ENCODE results near the gene KRT9.

DNA sequence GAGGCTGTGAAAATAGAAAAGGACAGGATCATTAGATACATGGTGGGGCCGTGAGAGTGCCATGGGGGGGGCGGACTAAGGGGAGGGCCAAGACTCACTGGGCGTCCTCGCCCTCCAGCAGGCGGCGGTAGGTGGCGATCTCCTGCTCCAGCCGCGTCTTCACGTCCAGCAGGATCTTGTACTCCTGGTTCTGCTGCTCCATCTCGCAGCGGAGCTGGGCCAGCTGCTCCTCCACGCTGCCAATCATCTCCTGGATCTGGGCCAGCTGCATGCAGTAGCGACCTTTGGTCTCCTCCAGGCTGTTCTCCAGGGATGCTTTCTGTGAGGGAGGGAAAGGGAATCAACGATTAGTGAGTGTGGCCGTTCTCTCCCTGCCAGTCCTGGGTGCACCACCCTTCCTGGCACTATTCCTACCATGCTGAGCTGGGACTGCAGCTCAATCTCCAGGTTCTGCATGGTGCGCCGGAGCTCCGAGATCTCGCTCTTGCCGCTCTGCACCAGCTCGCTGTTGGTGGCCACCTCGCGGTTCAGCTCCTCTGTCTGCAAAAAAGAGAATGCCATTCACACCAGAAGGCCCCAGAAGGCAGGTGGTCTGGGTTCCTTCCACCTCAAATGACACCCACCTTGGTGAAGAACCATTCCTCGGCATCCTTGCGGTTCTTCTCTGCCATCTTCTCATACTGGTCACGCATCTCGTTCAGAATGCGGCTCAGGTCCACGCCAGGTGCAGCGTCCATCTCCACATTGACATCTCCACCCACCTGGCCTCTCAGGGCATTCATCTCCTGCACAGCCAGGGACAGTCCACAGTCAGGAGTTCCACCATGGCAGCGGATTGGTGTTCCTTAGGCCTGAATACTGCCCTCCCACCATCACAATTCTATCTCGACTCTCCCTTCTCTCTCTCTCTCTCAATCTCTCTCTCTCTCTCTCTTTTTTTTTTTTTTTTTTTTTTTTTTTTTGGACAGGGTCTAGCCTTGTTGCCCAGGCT lies 11.6 kb upstream of the KRT9 start:
- TF ChIP-seq, protein P1, sequence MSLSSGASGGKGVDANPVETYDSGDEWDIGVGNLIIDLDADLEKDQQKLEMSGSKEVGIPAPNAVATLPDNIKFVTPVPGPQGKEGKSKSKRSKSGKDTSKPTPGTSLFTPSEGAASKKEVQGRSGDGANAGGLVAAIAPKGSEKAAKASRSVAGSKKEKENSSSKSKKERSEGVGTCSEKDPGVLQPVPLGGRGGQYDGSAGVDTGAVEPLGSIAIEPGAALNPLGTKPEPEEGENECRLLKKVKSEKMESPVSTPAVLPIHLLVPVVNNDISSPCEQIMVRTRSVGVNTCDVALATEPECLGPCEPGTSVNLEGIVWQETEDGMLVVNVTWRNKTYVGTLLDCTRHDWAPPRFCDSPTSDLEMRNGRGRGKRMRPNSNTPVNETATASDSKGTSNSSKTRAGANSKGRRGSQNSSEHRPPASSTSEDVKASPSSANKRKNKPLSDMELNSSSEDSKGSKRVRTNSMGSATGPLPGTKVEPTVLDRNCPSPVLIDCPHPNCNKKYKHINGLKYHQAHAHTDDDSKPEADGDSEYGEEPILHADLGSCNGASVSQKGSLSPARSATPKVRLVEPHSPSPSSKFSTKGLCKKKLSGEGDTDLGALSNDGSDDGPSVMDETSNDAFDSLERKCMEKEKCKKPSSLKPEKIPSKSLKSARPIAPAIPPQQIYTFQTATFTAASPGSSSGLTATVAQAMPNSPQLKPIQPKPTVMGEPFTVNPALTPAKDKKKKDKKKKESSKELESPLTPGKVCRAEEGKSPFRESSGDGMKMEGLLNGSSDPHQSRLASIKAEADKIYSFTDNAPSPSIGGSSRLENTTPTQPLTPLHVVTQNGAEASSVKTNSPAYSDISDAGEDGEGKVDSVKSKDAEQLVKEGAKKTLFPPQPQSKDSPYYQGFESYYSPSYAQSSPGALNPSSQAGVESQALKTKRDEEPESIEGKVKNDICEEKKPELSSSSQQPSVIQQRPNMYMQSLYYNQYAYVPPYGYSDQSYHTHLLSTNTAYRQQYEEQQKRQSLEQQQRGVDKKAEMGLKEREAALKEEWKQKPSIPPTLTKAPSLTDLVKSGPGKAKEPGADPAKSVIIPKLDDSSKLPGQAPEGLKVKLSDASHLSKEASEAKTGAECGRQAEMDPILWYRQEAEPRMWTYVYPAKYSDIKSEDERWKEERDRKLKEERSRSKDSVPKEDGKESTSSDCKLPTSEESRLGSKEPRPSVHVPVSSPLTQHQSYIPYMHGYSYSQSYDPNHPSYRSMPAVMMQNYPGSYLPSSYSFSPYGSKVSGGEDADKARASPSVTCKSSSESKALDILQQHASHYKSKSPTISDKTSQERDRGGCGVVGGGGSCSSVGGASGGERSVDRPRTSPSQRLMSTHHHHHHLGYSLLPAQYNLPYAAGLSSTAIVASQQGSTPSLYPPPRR (CRISPR knock-in tag; IDR thresholded peaks at IDR 0.05; ENCODE audit: borderline replicate concordance): no peak
- no peak for TF ChIP-seq POLR2A (IDR thresholded peaks at IDR 0.05; ENCODE audit: insufficient read depth in 1 of 2, low read depth in 2 of 2, low read length in 2 of 2)
- TF ChIP-seq, protein P2, sequence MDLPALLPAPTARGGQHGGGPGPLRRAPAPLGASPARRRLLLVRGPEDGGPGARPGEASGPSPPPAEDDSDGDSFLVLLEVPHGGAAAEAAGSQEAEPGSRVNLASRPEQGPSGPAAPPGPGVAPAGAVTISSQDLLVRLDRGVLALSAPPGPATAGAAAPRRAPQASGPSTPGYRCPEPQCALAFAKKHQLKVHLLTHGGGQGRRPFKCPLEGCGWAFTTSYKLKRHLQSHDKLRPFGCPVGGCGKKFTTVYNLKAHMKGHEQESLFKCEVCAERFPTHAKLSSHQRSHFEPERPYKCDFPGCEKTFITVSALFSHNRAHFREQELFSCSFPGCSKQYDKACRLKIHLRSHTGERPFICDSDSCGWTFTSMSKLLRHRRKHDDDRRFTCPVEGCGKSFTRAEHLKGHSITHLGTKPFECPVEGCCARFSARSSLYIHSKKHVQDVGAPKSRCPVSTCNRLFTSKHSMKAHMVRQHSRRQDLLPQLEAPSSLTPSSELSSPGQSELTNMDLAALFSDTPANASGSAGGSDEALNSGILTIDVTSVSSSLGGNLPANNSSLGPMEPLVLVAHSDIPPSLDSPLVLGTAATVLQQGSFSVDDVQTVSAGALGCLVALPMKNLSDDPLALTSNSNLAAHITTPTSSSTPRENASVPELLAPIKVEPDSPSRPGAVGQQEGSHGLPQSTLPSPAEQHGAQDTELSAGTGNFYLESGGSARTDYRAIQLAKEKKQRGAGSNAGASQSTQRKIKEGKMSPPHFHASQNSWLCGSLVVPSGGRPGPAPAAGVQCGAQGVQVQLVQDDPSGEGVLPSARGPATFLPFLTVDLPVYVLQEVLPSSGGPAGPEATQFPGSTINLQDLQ (CRISPR knock-in tag; IDR thresholded peaks at IDR 0.05): no peak
- TF ChIP-seq ZNF510 (CRISPR knock-in tag; IDR thresholded peaks at IDR 0.05; ENCODE audit: low read depth): no peak
- TF ChIP-seq ADNP (CRISPR knock-in tag; IDR thresholded peaks at IDR 0.05): no peak
- TF ChIP-seq ELF4 (CRISPR knock-in tag; IDR thresholded peaks at IDR 0.05; ENCODE audit: borderline replicate concordance): no peak
- no peak for TF ChIP-seq ZMAT3 (CRISPR knock-in tag; conservative IDR thresholded peaks at IDR 0.05)
- TF ChIP-seq, protein P3, sequence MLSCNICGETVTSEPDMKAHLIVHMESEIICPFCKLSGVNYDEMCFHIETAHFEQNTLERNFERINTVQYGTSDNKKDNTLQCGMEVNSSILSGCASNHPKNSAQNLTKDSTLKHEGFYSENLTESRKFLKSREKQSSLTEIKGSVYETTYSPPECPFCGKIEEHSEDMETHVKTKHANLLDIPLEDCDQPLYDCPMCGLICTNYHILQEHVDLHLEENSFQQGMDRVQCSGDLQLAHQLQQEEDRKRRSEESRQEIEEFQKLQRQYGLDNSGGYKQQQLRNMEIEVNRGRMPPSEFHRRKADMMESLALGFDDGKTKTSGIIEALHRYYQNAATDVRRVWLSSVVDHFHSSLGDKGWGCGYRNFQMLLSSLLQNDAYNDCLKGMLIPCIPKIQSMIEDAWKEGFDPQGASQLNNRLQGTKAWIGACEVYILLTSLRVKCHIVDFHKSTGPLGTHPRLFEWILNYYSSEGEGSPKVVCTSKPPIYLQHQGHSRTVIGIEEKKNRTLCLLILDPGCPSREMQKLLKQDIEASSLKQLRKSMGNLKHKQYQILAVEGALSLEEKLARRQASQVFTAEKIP (CRISPR knock-in tag; IDR thresholded peaks at IDR 0.05; ENCODE audit: borderline replicate concordance): no peak
- TF ChIP-seq, protein P4, sequence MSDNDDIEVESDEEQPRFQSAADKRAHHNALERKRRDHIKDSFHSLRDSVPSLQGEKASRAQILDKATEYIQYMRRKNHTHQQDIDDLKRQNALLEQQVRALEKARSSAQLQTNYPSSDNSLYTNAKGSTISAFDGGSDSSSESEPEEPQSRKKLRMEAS (IDR thresholded peaks at IDR 0.05): no peak
- no peak for TF ChIP-seq REXO4 (CRISPR knock-in tag; IDR thresholded peaks at IDR 0.05; ENCODE audit: borderline replicate concordance)
- no peak for TF ChIP-seq RFXAP (CRISPR knock-in tag; IDR thresholded peaks at IDR 0.05; ENCODE audit: borderline replicate concordance)
- TF ChIP-seq ZNF619 (CRISPR knock-in tag; IDR thresholded peaks at IDR 0.05): no peak

Measured in HepG2 (cell line).